Neural crest cell (in vitro differentiated cells): Measurements from ENCODE around the gene KIFC1. TPM values are rescaled to one million over a fixed set of nuclear protein-coding genes. Genes with fewer than 3 reads are reported as not detected.

Source experiments
- DNase-seq: peaks from one replicate; pipeline ENCODE4 v3.0.0; 2021; ENCODE audit warnings: low read depth, mixed read lengths, low spot score
- H3K27ac Mint-ChIP-seq: one replicate; pipeline ENCODE4 v1.8.0; 2021; ENCODE audit warnings: mild to moderate bottlenecking, mixed read lengths; ENCODE audit not compliant: unreplicated experiment
- H3K27me3 Mint-ChIP-seq: 2 replicates; pipeline ENCODE4 v1.8.0; 2021; ENCODE audit warnings: low read depth, mild to moderate bottlenecking, mixed read lengths
- H3K36me3 Mint-ChIP-seq: 2 replicates; pipeline ENCODE4 v1.8.0; 2021; ENCODE audit warnings: low read depth, mild to moderate bottlenecking, mixed read lengths
- H3K4me1 Mint-ChIP-seq: 2 replicates; pipeline ENCODE4 v1.8.0; 2021; ENCODE audit warnings: mixed read lengths
- H3K4me3 Mint-ChIP-seq: one replicate; pipeline ENCODE4 v1.8.0; 2021; ENCODE audit warnings: mild to moderate bottlenecking, mixed read lengths
- H3K9me3 Mint-ChIP-seq: 2 replicates; pipeline ENCODE4 v1.8.0; 2021; ENCODE audit warnings: mixed read lengths
- CTCF ChIP-seq: fragments of 200-600 bp; sonication (generic); conservative IDR thresholded peaks from 2 replicates; pipeline ENCODE4 v1.5.0; 2021; ENCODE audit warnings: antibody characterized with exemption, mild to moderate bottlenecking
- total RNA-seq: library from RNA; stranded (reverse); gene quantifications from 2 replicates; pipeline ENCODE4 v1.2.1, GENCODE V29; 2021

The KIFC1 gene
- total RNA-seq, 1 donor from 2014 or later, result 124 TPM

GRCh38 chr6:33430991-33431879 is 39.6 kb downstream of the KIFC1 start:
- Mint-ChIP-seq H3K27me3 (no peaks in the 10 kb centered on the region), H3K36me3 (peaks cover 5% of the 10 kb centered on the region), H3K4me3 (peak overlapping the region; percentile 95), H3K27ac (peak overlapping the region; percentile 83), H3K4me1 (peaks cover 69% of the 10 kb centered on the region), H3K9me3 (no peaks in the 10 kb centered on the region)
- TF ChIP-seq CTCF, result no peak
- peak; percentile 70 for DNase-seq

GRCh38 chr6:33431880-33432541 is 40.4 kb downstream of the KIFC1 start:
- Mint-ChIP-seq H3K4me3 (peak overlapping the region; percentile 95), H3K9me3 (no peaks in the 10 kb centered on the region), H3K36me3 (peaks cover 5% of the 10 kb centered on the region), H3K27ac (peak overlapping the region; percentile 62), H3K4me1 (peaks cover 61% of the 10 kb centered on the region), H3K27me3 (no peaks in the 10 kb centered on the region)
- TF ChIP-seq CTCF, result no peak
- DNase-seq, result no peak

GRCh38 chr6:33432546-33432945 is 40.9 kb downstream of the KIFC1 start:
- Mint-ChIP-seq H3K9me3 (no peaks in the 10 kb centered on the region), H3K4me1 (peaks cover 56% of the 10 kb centered on the region), H3K4me3 (peak overlapping the region; percentile 95), H3K27me3 (no peaks in the 10 kb centered on the region), H3K27ac (no peak overlapping the region), H3K36me3 (peaks cover 7% of the 10 kb centered on the region)
- no peak for TF ChIP-seq CTCF
- DNase-seq, result no peak

- TF ChIP-seq CTCF, result no peak
- peak overlapping the region; percentile 57 for H3K27ac Mint-ChIP-seq
- DNase-seq, result no peak
- H3K36me3 Mint-ChIP-seq, result peaks cover 8% of the 10 kb centered on the region
- H3K4me1 Mint-ChIP-seq, result peaks cover 55% of the 10 kb centered on the region
- H3K4me3 Mint-ChIP-seq, result peak overlapping the region; percentile 95
- H3K27me3 Mint-ChIP-seq, result no peaks in the 10 kb centered on the region
- no peaks in the 10 kb centered on the region for H3K9me3 Mint-ChIP-seq
Measured at GRCh38 chr6:33433001-33433543, 41.4 kb downstream of the KIFC1 start.

- Mint-ChIP-seq H3K9me3 (no peaks in the 10 kb centered on the region), H3K4me1 (peaks cover 50% of the 10 kb centered on the region), H3K4me3 (peak overlapping the region; percentile 26), H3K27ac (peak overlapping the region; percentile 57), H3K36me3 (peaks cover 8% of the 10 kb centered on the region), H3K27me3 (no peaks in the 10 kb centered on the region)
- TF ChIP-seq CTCF, result no peak
- no peak for DNase-seq
Measured at GRCh38 chr6:33433544-33434191, 42.0 kb downstream of the KIFC1 start.
